Endothelial cell of umbilical vein (primary cell): ENCODE measurements around the gene SPRR1B.

Experiments used
- CTCF ChIP-seq, 2 donors: IDR thresholded peaks; 1 replicate in 1 of 2; 2 replicates in 1 of 2; pipeline ENCODE4 v1.5.1; 2011; ENCODE audit warnings: low read length in 2 of 2, mild to moderate bottlenecking in 2 of 2, moderate library complexity in 2 of 2, control low read depth in 1 of 2, inconsistent platforms in 1 of 2, low read depth in 1 of 2; ENCODE audit not compliant: insufficient read depth in 1 of 2; ENCODE audit errors: extremely low read depth in 1 of 2
- EZH2 ChIP-seq: IDR thresholded peaks from 2 replicates; pipeline ENCODE4 v1.6.1; 2012; ENCODE audit warnings: borderline replicate concordance, low read depth, mild to moderate bottlenecking, moderate library complexity, low read length, inconsistent platforms; ENCODE audit not compliant: severe bottlenecking
- FOS ChIP-seq: IDR thresholded peaks from 2 replicates; pipeline ENCODE4 v1.6.1; 2011; ENCODE audit warnings: mild to moderate bottlenecking, low read length, moderate library complexity, borderline replicate concordance; ENCODE audit not compliant: insufficient read depth
- GATA2 ChIP-seq: IDR thresholded peaks from 2 replicates; pipeline ENCODE4 v1.7.0; 2011; ENCODE audit warnings: low read depth, mild to moderate bottlenecking, moderate library complexity, mixed read lengths, low read length; ENCODE audit not compliant: insufficient read length, insufficient read depth
- JUN ChIP-seq: IDR thresholded peaks from 2 replicates; pipeline ENCODE4 v1.6.1; 2011; ENCODE audit warnings: borderline replicate concordance, low read depth; ENCODE audit not compliant: insufficient read length, insufficient read depth
- MAX ChIP-seq: IDR thresholded peaks from 2 replicates; pipeline ENCODE4 v1.6.1; 2011; ENCODE audit not compliant: insufficient read depth, insufficient read length
- POLR2A ChIP-seq: IDR thresholded peaks from 2 replicates; pipeline ENCODE4 v1.6.1; 2012; ENCODE audit warnings: low read depth, mild to moderate bottlenecking, control low read depth, low read length
- POLR2AphosphoS5 ChIP-seq: IDR thresholded peaks from 2 replicates; pipeline ENCODE4 v1.6.1; 2012; ENCODE audit warnings: low read depth, mild to moderate bottlenecking, control low read depth, low read length, moderate library complexity; ENCODE audit not compliant: insufficient read depth

GRCh38 chr1:153032677-153033308 lies 1.8 kb downstream of the SPRR1B start:
- TF ChIP-seq POLR2A = no peak
- TF ChIP-seq CTCF (IDR thresholded peaks at IDR 0.05; ENCODE audit: extremely low read depth in 1 of 2, insufficient read depth in 1 of 2, low read depth in 1 of 2, low read length in 2 of 2) = no peak
- no peak for TF ChIP-seq MAX
- no peak for TF ChIP-seq POLR2AphosphoS5
- TF ChIP-seq FOS = no peak
- no peak for TF ChIP-seq EZH2
- TF ChIP-seq JUN = no peak
- TF ChIP-seq GATA2 = no peak
